Measurements from ENCODE around the gene PRPF38A.

The PRPF38A gene

GRCh38 chr1:52386458-52386857 is 17.9 kb upstream of the PRPF38A start:
- Histone ChIP-seq H3K27ac (ENCODE audit: low read length, poor library complexity, severe bottlenecking) (no peak overlapping the region), H2BK12ac (ENCODE audit: low read length in 2 of 2) (no peak overlapping the region), H4K91ac (ENCODE audit: low read length) (no peak overlapping the region), H2BK120ac (ENCODE audit: low read depth, low read length) (no peak overlapping the region), H3K23ac (ENCODE audit: low read length in 2 of 2) (no peak overlapping the region), H3K14ac (ENCODE audit: low read length in 2 of 2) (no peak overlapping the region), H3K18ac (ENCODE audit: low read depth in 1 of 2, low read length in 2 of 2) (peak overlapping the region in 1 of 2 experiments; percentile 22), H3K27me3 (ENCODE audit: control insufficient read depth in 1 of 2, insufficient read depth in 1 of 2, low read length in 2 of 2) (no peaks in the 10 kb centered on the region), H2BK15ac (ENCODE audit: low read depth, poor library complexity, severe bottlenecking) (no peak overlapping the region), H3K9me3 (ENCODE audit: control insufficient read depth, low read length) (no peaks in the 10 kb centered on the region), H3K4me3 (ENCODE audit: insufficient read depth in 1 of 2, low read depth in 1 of 2, low read length in 2 of 2) (no peak overlapping the region), H2BK5ac (ENCODE audit: low read depth, low read length, poor library complexity, severe bottlenecking) (no peak overlapping the region), H3K9ac (ENCODE audit: low read length) (no peak overlapping the region), H3K4me2 (ENCODE audit: low read length, poor library complexity, severe bottlenecking) (no peak overlapping the region), H2AK5ac (ENCODE audit: low read length, severe bottlenecking) (no peak overlapping the region), H2AFZ (ENCODE audit: low read depth, low read length) (peak overlapping the region; percentile 53), H3K79me1 (replicated peaks; ENCODE audit: low read length, poor library complexity, severe bottlenecking) (peaks cover 2% of the 10 kb centered on the region), H3K4ac (ENCODE audit: low read depth in 1 of 2, low read length in 2 of 2) (no peak overlapping the region), H3K4me1 (ENCODE audit: control insufficient read depth, insufficient read depth, low read depth, low read length) (no peaks in the 10 kb centered on the region), H3K36me3 (ENCODE audit: control insufficient read depth in 1 of 2, insufficient read depth in 2 of 2, low read depth in 1 of 2, low read length in 2 of 2) (peaks cover 13 to 20% of the 10 kb centered on the region in 2 experiments), H4K8ac (ENCODE audit: low read length) (peak overlapping the region; percentile 42)
- DNase-seq = peak; percentile 39
- WGBS = 57% methylated on average over 5 of the region's 5 CpGs

GRCh38 chr1:52393174-52393573 is 11.2 kb upstream of the PRPF38A start:
- Histone ChIP-seq H2AFZ (ENCODE audit: low read depth, low read length) (no peak overlapping the region), H3K4me1 (ENCODE audit: control insufficient read depth, insufficient read depth, low read depth, low read length) (no peaks in the 10 kb centered on the region), H3K4ac (ENCODE audit: low read depth in 1 of 2, low read length in 2 of 2) (no peak overlapping the region), H3K4me3 (ENCODE audit: insufficient read depth in 1 of 2, low read depth in 1 of 2, low read length in 2 of 2) (no peak overlapping the region), H3K4me2 (ENCODE audit: low read length, poor library complexity, severe bottlenecking) (no peak overlapping the region), H3K9me3 (ENCODE audit: control insufficient read depth, low read length) (no peaks in the 10 kb centered on the region), H4K8ac (ENCODE audit: low read length) (peak overlapping the region; percentile 30), H3K14ac (ENCODE audit: low read length in 2 of 2) (no peak overlapping the region), H3K27ac (ENCODE audit: low read length, poor library complexity, severe bottlenecking) (no peak overlapping the region), H2BK15ac (ENCODE audit: low read depth, poor library complexity, severe bottlenecking) (no peak overlapping the region), H3K18ac (ENCODE audit: low read depth in 1 of 2, low read length in 2 of 2) (no peak overlapping the region), H4K91ac (ENCODE audit: low read length) (no peak overlapping the region), H3K79me1 (replicated peaks; ENCODE audit: low read length, poor library complexity, severe bottlenecking) (peaks cover 5% of the 10 kb centered on the region), H2AK5ac (ENCODE audit: low read length, severe bottlenecking) (no peak overlapping the region), H2BK12ac (ENCODE audit: low read length in 2 of 2) (no peak overlapping the region), H3K23ac (ENCODE audit: low read length in 2 of 2) (no peak overlapping the region), H3K36me3 (ENCODE audit: control insufficient read depth in 1 of 2, insufficient read depth in 2 of 2, low read depth in 1 of 2, low read length in 2 of 2) (peaks cover 5 to 8% of the 10 kb centered on the region in 2 experiments), H2BK5ac (ENCODE audit: low read depth, low read length, poor library complexity, severe bottlenecking) (no peak overlapping the region), H3K27me3 (ENCODE audit: control insufficient read depth in 1 of 2, insufficient read depth in 1 of 2, low read length in 2 of 2) (no peaks in the 10 kb centered on the region), H3K9ac (ENCODE audit: low read length) (no peak overlapping the region), H2BK120ac (ENCODE audit: low read depth, low read length) (no peak overlapping the region)
- DNase-seq = no peak
- 98% methylated on average over 4 of the region's 5 CpGs for WGBS

- Histone ChIP-seq H3K36me3 (ENCODE audit: control insufficient read depth in 1 of 2, insufficient read depth in 2 of 2, low read depth in 1 of 2, low read length in 2 of 2) (peaks cover 4 to 5% of the 10 kb centered on the region in 2 experiments), H3K4me2 (ENCODE audit: low read length, poor library complexity, severe bottlenecking) (no peak overlapping the region), H3K9me3 (ENCODE audit: control insufficient read depth, low read length) (no peaks in the 10 kb centered on the region), H2AFZ (ENCODE audit: low read depth, low read length) (no peak overlapping the region), H3K79me1 (replicated peaks; ENCODE audit: low read length, poor library complexity, severe bottlenecking) (peaks cover 6% of the 10 kb centered on the region), H3K23ac (ENCODE audit: low read length in 2 of 2) (no peak overlapping the region), H2BK5ac (ENCODE audit: low read depth, low read length, poor library complexity, severe bottlenecking) (no peak overlapping the region), H3K9ac (ENCODE audit: low read length) (no peak overlapping the region), H4K91ac (ENCODE audit: low read length) (no peak overlapping the region), H3K4me1 (ENCODE audit: control insufficient read depth, insufficient read depth, low read depth, low read length) (peaks cover 2% of the 10 kb centered on the region), H3K4ac (ENCODE audit: low read depth in 1 of 2, low read length in 2 of 2) (no peak overlapping the region), H2BK15ac (ENCODE audit: low read depth, poor library complexity, severe bottlenecking) (no peak overlapping the region), H3K27ac (ENCODE audit: low read length, poor library complexity, severe bottlenecking) (no peak overlapping the region), H3K18ac (ENCODE audit: low read depth in 1 of 2, low read length in 2 of 2) (no peak overlapping the region), H2BK120ac (ENCODE audit: low read depth, low read length) (no peak overlapping the region), H4K8ac (ENCODE audit: low read length) (no peak overlapping the region), H3K14ac (ENCODE audit: low read length in 2 of 2) (no peak overlapping the region), H2BK12ac (ENCODE audit: low read length in 2 of 2) (no peak overlapping the region), H2AK5ac (ENCODE audit: low read length, severe bottlenecking) (no peak overlapping the region), H3K27me3 (ENCODE audit: control insufficient read depth in 1 of 2, insufficient read depth in 1 of 2, low read length in 2 of 2) (no peaks in the 10 kb centered on the region), H3K4me3 (ENCODE audit: insufficient read depth in 1 of 2, low read depth in 1 of 2, low read length in 2 of 2) (no peak overlapping the region)
- DNase-seq = no peak
- WGBS = 88% methylated on average over 3 of the region's 3 CpGs
Observed at GRCh38 chr1:52399629-52400028, 4.8 kb upstream of the PRPF38A start.

- H3K79me1 ChIP-seq (replicated peaks; ENCODE audit: low read length, poor library complexity, severe bottlenecking) = peaks cover 6% of the 10 kb centered on the region
- WGBS = 99% methylated on average over 6 of the region's 6 CpGs
- no peak overlapping the region for H2AK5ac ChIP-seq (ENCODE audit: low read length, severe bottlenecking)
- no peak for DNase-seq
- H3K27ac ChIP-seq (ENCODE audit: low read length, poor library complexity, severe bottlenecking) = no peak overlapping the region
- H4K91ac ChIP-seq (ENCODE audit: low read length) = no peak overlapping the region
- no peak overlapping the region for H3K4me3 ChIP-seq (ENCODE audit: insufficient read depth in 1 of 2, low read depth in 1 of 2, low read length in 2 of 2)
- no peak overlapping the region for H3K4ac ChIP-seq (ENCODE audit: low read depth in 1 of 2, low read length in 2 of 2)
- peaks cover 4 to 5% of the 10 kb centered on the region in 2 experiments for H3K36me3 ChIP-seq (ENCODE audit: control insufficient read depth in 1 of 2, insufficient read depth in 2 of 2, low read depth in 1 of 2, low read length in 2 of 2)
- no peak overlapping the region for H2BK12ac ChIP-seq (ENCODE audit: low read length in 2 of 2)
- H2BK5ac ChIP-seq (ENCODE audit: low read depth, low read length, poor library complexity, severe bottlenecking) = no peak overlapping the region
- H3K14ac ChIP-seq (ENCODE audit: low read length in 2 of 2) = no peak overlapping the region
- no peak overlapping the region for H4K8ac ChIP-seq (ENCODE audit: low read length)
- no peak overlapping the region for H3K9ac ChIP-seq (ENCODE audit: low read length)
- no peak overlapping the region for H2BK120ac ChIP-seq (ENCODE audit: low read depth, low read length)
- H2AFZ ChIP-seq (ENCODE audit: low read depth, low read length) = no peak overlapping the region
- H3K27me3 ChIP-seq (ENCODE audit: control insufficient read depth in 1 of 2, insufficient read depth in 1 of 2, low read length in 2 of 2) = no peaks in the 10 kb centered on the region
- H3K23ac ChIP-seq (ENCODE audit: low read length in 2 of 2) = no peak overlapping the region
- H2BK15ac ChIP-seq (ENCODE audit: low read depth, poor library complexity, severe bottlenecking) = no peak overlapping the region
- H3K9me3 ChIP-seq (ENCODE audit: control insufficient read depth, low read length) = no peaks in the 10 kb centered on the region
- H3K18ac ChIP-seq (ENCODE audit: low read depth in 1 of 2, low read length in 2 of 2) = no peak overlapping the region
- peaks cover 2% of the 10 kb centered on the region for H3K4me1 ChIP-seq (ENCODE audit: control insufficient read depth, insufficient read depth, low read depth, low read length)
- no peak overlapping the region for H3K4me2 ChIP-seq (ENCODE audit: low read length, poor library complexity, severe bottlenecking)
Observed at GRCh38 chr1:52400131-52400530, 4.3 kb upstream of the PRPF38A start.

Measured in mesenchymal stem cell (in vitro differentiated cells and primary cell).